ENCODE measurements around the gene USP48.

The USP48 gene

GRCh38 chr1:21629971-21630370, 153.0 kb downstream of the USP48 start:
- DNase-seq = no peak

- DNase-seq = no peak
Observed at GRCh38 chr1:21628798-21629393, 154.1 kb downstream of the USP48 start.
